ENCODE results near the gene STON2. TPM values are rescaled to one million over a fixed set of nuclear protein-coding genes. Genes with fewer than 3 reads are reported as not detected.

STON2 gene
- total and polyA plus RNA-seq, 9 donors: 9.0 to 34.5 (median 12.1) TPM

- H3K27me3 ChIP-seq (ENCODE audit: control insufficient read depth, insufficient read depth, low read length): no peaks in the 10 kb centered on the region
- 94% methylated on average over 3 of the region's 5 CpGs for WGBS (ENCODE audit: insufficient coverage)
- no peak for DNase-seq
These were observed 46.3 kb downstream of the STON2 start for GRCh38 chr14:81353691-81354323.

GRCh38 chr14:81352413-81352812, 47.7 kb downstream of the STON2 start:
- WGBS (ENCODE audit: insufficient coverage): 76% methylated on average over 2 of the region's 2 CpGs
- Histone ChIP-seq H3K4me1 (ENCODE audit: control insufficient read depth, insufficient read depth, low read length) (no peaks in the 10 kb centered on the region), H3K4me3 (ENCODE audit: low read length) (no peak overlapping the region), H3K27me3 (ENCODE audit: control insufficient read depth, insufficient read depth, low read length) (no peaks in the 10 kb centered on the region), H3K9me3 (replicated peaks; ENCODE audit: control insufficient read depth, low read depth, low read length) (peaks cover 9% of the 10 kb centered on the region), H3K27ac (ENCODE audit: low read length) (no peak overlapping the region), H3K36me3 (ENCODE audit: control insufficient read depth, insufficient read depth, low read length) (no peaks in the 10 kb centered on the region)
- DNase-seq: no peak

More at GRCh38 chr14:81353691-81354323, 46.3 kb downstream of the STON2 start:
- H3K9me3 ChIP-seq (replicated peaks; ENCODE audit: control insufficient read depth, low read depth, low read length): peaks cover 9% of the 10 kb centered on the region
- H3K4me1 ChIP-seq (ENCODE audit: control insufficient read depth, insufficient read depth, low read length): no peaks in the 10 kb centered on the region
- H3K4me3 ChIP-seq (ENCODE audit: low read length): no peak overlapping the region
- H3K27ac ChIP-seq (ENCODE audit: low read length): no peak overlapping the region
- H3K36me3 ChIP-seq (ENCODE audit: control insufficient read depth, insufficient read depth, low read length): no peaks in the 10 kb centered on the region

GRCh38 chr14:81351205-81351604, 48.9 kb downstream of the STON2 start:
- no peaks in the 10 kb centered on the region for H3K27me3 ChIP-seq (ENCODE audit: control insufficient read depth, insufficient read depth, low read length)
- H3K9me3 ChIP-seq (replicated peaks; ENCODE audit: control insufficient read depth, low read depth, low read length): peaks cover 9% of the 10 kb centered on the region
- H3K27ac ChIP-seq (ENCODE audit: low read length): no peak overlapping the region
- DNase-seq: no peak
- no peaks in the 10 kb centered on the region for H3K4me1 ChIP-seq (ENCODE audit: control insufficient read depth, insufficient read depth, low read length)
- no peaks in the 10 kb centered on the region for H3K36me3 ChIP-seq (ENCODE audit: control insufficient read depth, insufficient read depth, low read length)
- H3K4me3 ChIP-seq (ENCODE audit: low read length): no peak overlapping the region

GRCh38 chr14:81350344-81351130, 49.6 kb downstream of the STON2 start:
- no peaks in the 10 kb centered on the region for H3K27me3 ChIP-seq (ENCODE audit: control insufficient read depth, insufficient read depth, low read length)
- H3K9me3 ChIP-seq (replicated peaks; ENCODE audit: control insufficient read depth, low read depth, low read length): peaks cover 9% of the 10 kb centered on the region
- no peaks in the 10 kb centered on the region for H3K36me3 ChIP-seq (ENCODE audit: control insufficient read depth, insufficient read depth, low read length)
- peak; percentile 53 for DNase-seq
- H3K4me3 ChIP-seq (ENCODE audit: low read length): no peak overlapping the region
- H3K27ac ChIP-seq (ENCODE audit: low read length): no peak overlapping the region
- no peaks in the 10 kb centered on the region for H3K4me1 ChIP-seq (ENCODE audit: control insufficient read depth, insufficient read depth, low read length)
- WGBS (ENCODE audit: insufficient coverage): no CpG with 5 or more reads among the region's 5 CpGs

GRCh38 chr14:81348061-81348460, 52.1 kb downstream of the STON2 start:
- Histone ChIP-seq H3K27ac (ENCODE audit: low read length) (no peak overlapping the region), H3K27me3 (ENCODE audit: control insufficient read depth, insufficient read depth, low read length) (no peaks in the 10 kb centered on the region), H3K4me3 (ENCODE audit: low read length) (no peak overlapping the region), H3K9me3 (replicated peaks; ENCODE audit: control insufficient read depth, low read depth, low read length) (no peaks in the 10 kb centered on the region), H3K4me1 (ENCODE audit: control insufficient read depth, insufficient read depth, low read length) (peaks cover 5% of the 10 kb centered on the region), H3K36me3 (ENCODE audit: control insufficient read depth, insufficient read depth, low read length) (no peaks in the 10 kb centered on the region)
- DNase-seq: no peak
- no CpG with 5 or more reads among the region's 2 CpGs for WGBS (ENCODE audit: insufficient coverage)

GRCh38 chr14:81345781-81346180, 54.3 kb downstream of the STON2 start:
- DNase-seq: no peak
- no peaks in the 10 kb centered on the region for H3K36me3 ChIP-seq (ENCODE audit: control insufficient read depth, insufficient read depth, low read length)
- H3K27ac ChIP-seq (ENCODE audit: low read length): no peak overlapping the region
- H3K27me3 ChIP-seq (ENCODE audit: control insufficient read depth, insufficient read depth, low read length): no peaks in the 10 kb centered on the region
- H3K4me3 ChIP-seq (ENCODE audit: low read length): no peak overlapping the region
- WGBS (ENCODE audit: insufficient coverage): no CpG with 5 or more reads among the region's 2 CpGs
- peaks cover 18% of the 10 kb centered on the region for H3K4me1 ChIP-seq (ENCODE audit: control insufficient read depth, insufficient read depth, low read length)
- H3K9me3 ChIP-seq (replicated peaks; ENCODE audit: control insufficient read depth, low read depth, low read length): no peaks in the 10 kb centered on the region

GRCh38 chr14:81344481-81345160, 55.5 kb downstream of the STON2 start:
- no CpG with 5 or more reads among the region's 3 CpGs for WGBS (ENCODE audit: insufficient coverage)
- H3K27me3 ChIP-seq (ENCODE audit: control insufficient read depth, insufficient read depth, low read length): no peaks in the 10 kb centered on the region
- no peaks in the 10 kb centered on the region for H3K36me3 ChIP-seq (ENCODE audit: control insufficient read depth, insufficient read depth, low read length)
- peak; percentile 71 for DNase-seq
- no peaks in the 10 kb centered on the region for H3K9me3 ChIP-seq (replicated peaks; ENCODE audit: control insufficient read depth, low read depth, low read length)
- peaks cover 18% of the 10 kb centered on the region for H3K4me1 ChIP-seq (ENCODE audit: control insufficient read depth, insufficient read depth, low read length)
- no peak overlapping the region for H3K4me3 ChIP-seq (ENCODE audit: low read length)
- H3K27ac ChIP-seq (ENCODE audit: low read length): no peak overlapping the region

- Histone ChIP-seq H3K9me3 (replicated peaks; ENCODE audit: control insufficient read depth, low read depth, low read length) (no peaks in the 10 kb centered on the region), H3K36me3 (ENCODE audit: control insufficient read depth, insufficient read depth, low read length) (no peaks in the 10 kb centered on the region), H3K27me3 (ENCODE audit: control insufficient read depth, insufficient read depth, low read length) (no peaks in the 10 kb centered on the region), H3K4me3 (ENCODE audit: low read length) (no peak overlapping the region), H3K4me1 (ENCODE audit: control insufficient read depth, insufficient read depth, low read length) (peaks cover 18% of the 10 kb centered on the region), H3K27ac (ENCODE audit: low read length) (peak overlapping the region; percentile 23)
- no peak for DNase-seq
- WGBS (ENCODE audit: insufficient coverage): 50% methylated on average over 1 of the region's 2 CpGs
These were observed 56.4 kb downstream of the STON2 start for GRCh38 chr14:81343701-81344100.

- Histone ChIP-seq H3K27me3 (ENCODE audit: control insufficient read depth, insufficient read depth, low read length) (no peaks in the 10 kb centered on the region), H3K36me3 (ENCODE audit: control insufficient read depth, insufficient read depth, low read length) (no peaks in the 10 kb centered on the region), H3K27ac (ENCODE audit: low read length) (peak overlapping the region; percentile 23), H3K4me3 (ENCODE audit: low read length) (no peak overlapping the region), H3K9me3 (replicated peaks; ENCODE audit: control insufficient read depth, low read depth, low read length) (no peaks in the 10 kb centered on the region), H3K4me1 (ENCODE audit: control insufficient read depth, insufficient read depth, low read length) (peaks cover 18% of the 10 kb centered on the region)
- peak; percentile 69 for DNase-seq
- 100% methylated on average over 1 of the region's 5 CpGs for WGBS (ENCODE audit: insufficient coverage)
These were observed 57.1 kb downstream of the STON2 start for GRCh38 chr14:81342850-81343580.

GRCh38 chr14:81341781-81342180, 58.3 kb downstream of the STON2 start:
- H3K27me3 ChIP-seq (ENCODE audit: control insufficient read depth, insufficient read depth, low read length): no peaks in the 10 kb centered on the region
- H3K9me3 ChIP-seq (replicated peaks; ENCODE audit: control insufficient read depth, low read depth, low read length): no peaks in the 10 kb centered on the region
- no peak overlapping the region for H3K4me3 ChIP-seq (ENCODE audit: low read length)
- H3K27ac ChIP-seq (ENCODE audit: low read length): no peak overlapping the region
- H3K36me3 ChIP-seq (ENCODE audit: control insufficient read depth, insufficient read depth, low read length): no peaks in the 10 kb centered on the region
- peaks cover 18% of the 10 kb centered on the region for H3K4me1 ChIP-seq (ENCODE audit: control insufficient read depth, insufficient read depth, low read length)
- 100% methylated on average over 1 of the region's 3 CpGs for WGBS (ENCODE audit: insufficient coverage)
- DNase-seq: no peak

Data from muscle of leg (tissue), 11 donors.